ENCODE results near the gene ADARB2.

ADARB2 gene

GRCh38 chr10:1472178-1472958 lies 265.0 kb downstream of the ADARB2 start:
- ChIA-PET POLR2A (no interaction called here), CTCF (interaction anchor here (0.6 kb wide), 1 partner anchor 42 kb away, joined by 3 read pairs; no protein-coding TSS in a partner anchor)
- no peaks in the 10 kb centered on the region for H3K4me1 ChIP-seq (ENCODE audit: control insufficient read depth, insufficient read depth, low read length)
- no peak overlapping the region for H3K4me3 ChIP-seq (ENCODE audit: low read depth, low read length)
- TF ChIP-seq ZNF280C (tag by site-specific recombination; IDR thresholded peaks at IDR 0.05) (no peak), ZNF184 (tag by site-specific recombination; IDR thresholded peaks at IDR 0.05) (no peak), PRDM6 (tag by site-specific recombination; IDR thresholded peaks at IDR 0.05) (no peak), MEIS1 (CRISPR knock-in tag; IDR thresholded peaks at IDR 0.05; ENCODE audit: borderline replicate concordance) (no peak), ZNF311 (tag by site-specific recombination; IDR thresholded peaks at IDR 0.05; ENCODE audit: borderline replicate concordance) (no peak), SP2 (tag by site-specific recombination; IDR thresholded peaks at IDR 0.05) (no peak), ZNF48 (tag by site-specific recombination; IDR thresholded peaks at IDR 0.05) (no peak), BCL11B (tag by site-specific recombination; IDR thresholded peaks at IDR 0.05; ENCODE audit: low read depth) (no peak), AEBP2 (tag by site-specific recombination; IDR thresholded peaks at IDR 0.05; ENCODE audit: borderline replicate concordance) (no peak)
- H3K36me3 ChIP-seq (ENCODE audit: control insufficient read depth in 2 of 2, insufficient read depth in 1 of 2, low read length in 2 of 2): no peaks in the 10 kb centered on the region
- no peaks in the 10 kb centered on the region for H3K9me3 ChIP-seq (ENCODE audit: control insufficient read depth, insufficient read depth, low read depth, low read length)
- no peak overlapping the region for H3K27ac ChIP-seq (ENCODE audit: extremely low read depth, low read depth, low read length)

GRCh38 chr10:1468811-1469210 lies 268.5 kb downstream of the ADARB2 start:
- ChIA-PET POLR2A (no interaction called here), CTCF (interaction anchor here (0.7 kb wide), 1 partner anchor 48 kb away, joined by 3 read pairs; no protein-coding TSS in a partner anchor)
- Histone ChIP-seq H3K4me3 (ENCODE audit: low read depth, low read length) (no peak overlapping the region), H3K27ac (ENCODE audit: extremely low read depth, low read depth, low read length) (no peak overlapping the region), H3K9me3 (ENCODE audit: control insufficient read depth, insufficient read depth, low read depth, low read length) (no peaks in the 10 kb centered on the region), H3K4me1 (ENCODE audit: control insufficient read depth, insufficient read depth, low read length) (peaks cover 7% of the 10 kb centered on the region; the same call in 1 of the 2 replicates), H3K36me3 (ENCODE audit: control insufficient read depth in 2 of 2, insufficient read depth in 1 of 2, low read length in 2 of 2) (no peaks in the 10 kb centered on the region)
- TF ChIP-seq PRDM10 (tag by site-specific recombination; IDR thresholded peaks at IDR 0.05): no peak
